Activated CD4-positive, alpha-beta T cell treated with anti-CD3 and anti-CD28 coated beads, Interleukin-2, amount 50 U/mL, for 48 hours (primary cell): ENCODE data around the gene CTDSPL.

Experiments used
- DNase-seq, 2 experiments: peaks; one replicate each; pipeline ENCODE4 v3.0.0-alpha.2; 2020

The CTDSPL gene

GRCh38 chr3:38005076-38006020 lies 143.7 kb downstream of the CTDSPL start:
- DNase-seq = no peak

GRCh38 chr3:38006031-38006430 lies 144.4 kb downstream of the CTDSPL start:
- DNase-seq = no peak

- DNase-seq = no peak
Observed at GRCh38 chr3:38006445-38006995, 144.8 kb downstream of the CTDSPL start.

- no peak for DNase-seq
Observed at GRCh38 chr3:38007754-38008090, 146.0 kb downstream of the CTDSPL start.

GRCh38 chr3:38008191-38008701 lies 146.6 kb downstream of the CTDSPL start:
- DNase-seq = no peak

GRCh38 chr3:38008971-38009580 lies 147.4 kb downstream of the CTDSPL start:
- no peak for DNase-seq

- no peak for DNase-seq
Observed at GRCh38 chr3:38009807-38010591, 148.3 kb downstream of the CTDSPL start.

GRCh38 chr3:38011111-38011510 lies 149.4 kb downstream of the CTDSPL start:
- no peak for DNase-seq

GRCh38 chr3:38015485-38015884 lies 153.8 kb downstream of the CTDSPL start:
- DNase-seq = no peak

GRCh38 chr3:38015984-38016383 lies 154.3 kb downstream of the CTDSPL start:
- DNase-seq = no peak

GRCh38 chr3:38016410-38016809 lies 154.7 kb downstream of the CTDSPL start:
- DNase-seq = no peak

- no peak for DNase-seq
Observed at GRCh38 chr3:38016847-38017444, 155.3 kb downstream of the CTDSPL start.

GRCh38 chr3:38017445-38018295 lies 156.0 kb downstream of the CTDSPL start:
- DNase-seq = no peak

- DNase-seq = no peak
Observed at GRCh38 chr3:38018296-38019266, 156.9 kb downstream of the CTDSPL start.

- DNase-seq = no peak
Observed at GRCh38 chr3:38019658-38020341, 158.1 kb downstream of the CTDSPL start.

- no peak for DNase-seq
Observed at GRCh38 chr3:38020342-38020726, 158.7 kb downstream of the CTDSPL start.

GRCh38 chr3:38021196-38021595 lies 159.5 kb downstream of the CTDSPL start:
- no peak for DNase-seq

GRCh38 chr3:38022301-38022700 lies 160.6 kb downstream of the CTDSPL start:
- DNase-seq = no peak

GRCh38 chr3:38022896-38023709 lies 161.4 kb downstream of the CTDSPL start:
- no peak for DNase-seq
